HG02798 (cell line): Measurements from ENCODE around the gene SH3BP1.

ENCODE experiments used
- ATAC-seq: cut with Tn5 transposase; IDR thresholded peaks from one replicate; pipeline ENCODE4 v1.9.1; 2021; ENCODE audit warnings: mild to moderate bottlenecking; ENCODE audit not compliant: unreplicated experiment, poor library complexity

Gene SH3BP1

GRCh38 chr22:37632174-37633088 lies 7.0 kb upstream of the SH3BP1 start:
- no peak for ATAC-seq

- peak; percentile 64 for ATAC-seq
These were observed 6.3 kb upstream of the SH3BP1 start for GRCh38 chr22:37633089-37633624.

GRCh38 chr22:37633625-37634416 lies 5.6 kb upstream of the SH3BP1 start:
- ATAC-seq = peak; percentile 56

- no peak for ATAC-seq
These were observed 5.0 kb upstream of the SH3BP1 start for GRCh38 chr22:37634417-37634924.

GRCh38 chr22:37635157-37635556 lies 4.3 kb upstream of the SH3BP1 start:
- no peak for ATAC-seq

GRCh38 chr22:37636186-37636948 lies 3.1 kb upstream of the SH3BP1 start:
- ATAC-seq = no peak

GRCh38 chr22:37636949-37637273 lies 2.6 kb upstream of the SH3BP1 start:
- ATAC-seq = no peak

- ATAC-seq = no peak
These were observed 939 bp upstream of the SH3BP1 start for GRCh38 chr22:37638391-37639069.

GRCh38 chr22:37639771-37640590 lies 512 bp downstream of the SH3BP1 start:
- no peak for ATAC-seq

- ATAC-seq = no peak
These were observed 1.4 kb downstream of the SH3BP1 start for GRCh38 chr22:37640591-37641560.

GRCh38 chr22:37641561-37641949 lies 2.1 kb downstream of the SH3BP1 start:
- no peak for ATAC-seq

- peak; percentile 54 for ATAC-seq
These were observed 3.9 kb downstream of the SH3BP1 start for GRCh38 chr22:37643225-37643847.

GRCh38 chr22:37647317-37647716 lies 7.8 kb downstream of the SH3BP1 start:
- ATAC-seq = no peak

- ATAC-seq = no peak
These were observed 8.5 kb downstream of the SH3BP1 start for GRCh38 chr22:37647928-37648327.

GRCh38 chr22:37650463-37651136 lies 11.1 kb downstream of the SH3BP1 start:
- ATAC-seq = no peak

- ATAC-seq = no peak
These were observed 15.2 kb downstream of the SH3BP1 start for GRCh38 chr22:37654563-37655251.
